Loucy (cell line): ENCODE results near the gene CHCHD4.

Source experiments
- CTCF ChIP-seq: fragments of 200-600 bp; sonication (generic); conservative IDR thresholded peaks from 2 replicates; pipeline ENCODE4 v1.5.1; 2014; ENCODE audit warnings: mild to moderate bottlenecking, antibody characterized with exemption, low read length
- EZH2phosphoT487 ChIP-seq: fragments of 200-600 bp; IDR thresholded peaks from 2 replicates; pipeline ENCODE4 v1.6.1; 2018; ENCODE audit warnings: antibody characterized with exemption, mild to moderate bottlenecking, moderate library complexity, borderline replicate concordance

GRCh38 chr3:14133188-14133800 lies 8.6 kb upstream of the CHCHD4 start:
- no peak for TF ChIP-seq CTCF
- TF ChIP-seq EZH2phosphoT487 = no peak
